Loucy (cell line): ENCODE results near the gene IL36G.

ENCODE experiments used
- H2AFZ ChIP-seq: fragments of 200-600 bp; sonication (generic); 2 replicates; pipeline ENCODE4 v1.6.0; 2016; ENCODE audit warnings: antibody characterized with exemption, mild to moderate bottlenecking, low read length, moderate library complexity
- H3F3A ChIP-seq: fragments of 200-600 bp; 2 replicates; pipeline ENCODE4 v1.6.0; 2016; ENCODE audit warnings: antibody characterized with exemption, low read depth, mild to moderate bottlenecking
- H3K27me3 ChIP-seq: fragments of 200-600 bp; sonication (generic); 2 replicates; pipeline ENCODE4 v1.6.1; 2014; ENCODE audit warnings: low read length, mild to moderate bottlenecking; ENCODE audit not compliant: insufficient read depth, poor library complexity, severe bottlenecking
- H3K36me3 ChIP-seq: fragments of 200-600 bp; sonication (generic); 2 replicates; pipeline ENCODE4 v1.6.1; 2016; ENCODE audit warnings: low read length; ENCODE audit not compliant: insufficient read depth
- H3K4me1 ChIP-seq: fragments of 200-600 bp; sonication (generic); 2 replicates; pipeline ENCODE4 v1.5.1; 2014; ENCODE audit warnings: low read length, mild to moderate bottlenecking; ENCODE audit not compliant: insufficient read depth, poor library complexity, severe bottlenecking
- H3K4me2 ChIP-seq: fragments of 200-600 bp; sonication (generic); 2 replicates; pipeline ENCODE4 v1.6.0; 2014; ENCODE audit warnings: antibody characterized with exemption, low read length, low read depth, mild to moderate bottlenecking; ENCODE audit not compliant: poor library complexity, severe bottlenecking
- H3K4me3 ChIP-seq: fragments of 200-600 bp; sonication (generic); 2 replicates; pipeline ENCODE4 v1.5.1; 2014; ENCODE audit warnings: low read length, mild to moderate bottlenecking, mixed read lengths; ENCODE audit not compliant: poor library complexity, severe bottlenecking
- H3K79me2 ChIP-seq: fragments of 200-600 bp; sonication (generic); 2 replicates; pipeline ENCODE4 v1.6.1; 2014; ENCODE audit warnings: low read length; ENCODE audit not compliant: insufficient read depth
- H3K9ac ChIP-seq: fragments of 200-600 bp; sonication (generic); 2 replicates; pipeline ENCODE4 v1.6.0; 2014; ENCODE audit warnings: mild to moderate bottlenecking, low read depth, low read length, moderate library complexity; ENCODE audit not compliant: poor library complexity, severe bottlenecking
- H3K9me2 ChIP-seq: fragments of 200-600 bp; sonication (generic); replicated peaks from 2 replicates; pipeline ENCODE4 v1.6.1; 2016; ENCODE audit warnings: low read depth, low read length, mixed read lengths
- H3K9me3 ChIP-seq: fragments of 200-600 bp; sonication (generic); 2 replicates; pipeline ENCODE4 v1.6.1; 2014; ENCODE audit warnings: mild to moderate bottlenecking, antibody characterized with exemption, low read length, low read depth; ENCODE audit not compliant: insufficient read depth
- H4K20me1 ChIP-seq: fragments of 200-600 bp; sonication (generic); 2 replicates; pipeline ENCODE4 v1.6.0; 2014; ENCODE audit warnings: antibody characterized with exemption, low read length, mild to moderate bottlenecking; ENCODE audit not compliant: insufficient read depth, poor library complexity, severe bottlenecking
- CTCF ChIP-seq: fragments of 200-600 bp; sonication (generic); conservative IDR thresholded peaks from 2 replicates; pipeline ENCODE4 v1.5.1; 2014; ENCODE audit warnings: mild to moderate bottlenecking, antibody characterized with exemption, low read length
- EZH2phosphoT487 ChIP-seq: fragments of 200-600 bp; IDR thresholded peaks from 2 replicates; pipeline ENCODE4 v1.6.1; 2018; ENCODE audit warnings: antibody characterized with exemption, mild to moderate bottlenecking, moderate library complexity, borderline replicate concordance

The IL36G gene

GRCh38 chr2:113021312-113021711, 43.5 kb downstream of the IL36G start:
- TF ChIP-seq CTCF (no peak), EZH2phosphoT487 (no peak)
- no peak overlapping the region for H3K4me2 ChIP-seq

DNA sequence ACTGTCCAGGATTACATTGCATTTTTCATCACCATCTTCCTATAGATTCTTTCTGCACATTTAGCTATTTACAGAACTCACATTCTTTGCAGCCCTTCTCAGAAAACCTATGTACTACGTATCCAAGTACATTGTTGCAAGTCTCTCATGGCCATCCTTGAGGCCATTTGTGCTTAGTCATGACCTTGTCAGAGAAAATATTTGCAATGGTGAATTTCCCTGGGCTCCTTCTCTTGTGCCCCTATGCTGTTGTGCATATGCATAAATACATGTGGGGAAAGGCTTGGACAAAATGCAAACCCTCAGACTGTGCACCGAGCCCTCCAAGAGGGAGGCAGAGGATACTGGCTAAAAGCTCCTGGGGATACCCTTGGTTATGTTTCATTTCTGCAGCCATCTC, 47.0 kb downstream of the IL36G start:
- no peaks in the 10 kb centered on the region for H3K9me2 ChIP-seq
- no peak overlapping the region for H3K4me3 ChIP-seq
- H2AFZ ChIP-seq: no peak overlapping the region
- no peak overlapping the region for H3K9ac ChIP-seq
- no peak for TF ChIP-seq EZH2phosphoT487
- no peak for TF ChIP-seq CTCF
- no peaks in the 10 kb centered on the region for H3K4me1 ChIP-seq
- no peaks in the 10 kb centered on the region for H4K20me1 ChIP-seq
- no peaks in the 10 kb centered on the region for H3K36me3 ChIP-seq
- peaks cover 43% of the 10 kb centered on the region for H3K27me3 ChIP-seq
- H3K79me2 ChIP-seq: no peaks in the 10 kb centered on the region
- no peak overlapping the region for H3K4me2 ChIP-seq
- H3F3A ChIP-seq: no peaks in the 10 kb centered on the region
- no peaks in the 10 kb centered on the region for H3K9me3 ChIP-seq

More at GRCh38 chr2:113021312-113021711, 43.5 kb downstream of the IL36G start:
- Histone ChIP-seq H3K27me3 (peaks cover 17% of the 10 kb centered on the region), H3K4me3 (no peak overlapping the region), H2AFZ (no peak overlapping the region), H3K9ac (no peak overlapping the region), H3K9me3 (no peaks in the 10 kb centered on the region), H4K20me1 (no peaks in the 10 kb centered on the region), H3K36me3 (no peaks in the 10 kb centered on the region), H3K79me2 (no peaks in the 10 kb centered on the region), H3K9me2 (no peaks in the 10 kb centered on the region), H3F3A (no peaks in the 10 kb centered on the region), H3K4me1 (no peaks in the 10 kb centered on the region)

DNA sequence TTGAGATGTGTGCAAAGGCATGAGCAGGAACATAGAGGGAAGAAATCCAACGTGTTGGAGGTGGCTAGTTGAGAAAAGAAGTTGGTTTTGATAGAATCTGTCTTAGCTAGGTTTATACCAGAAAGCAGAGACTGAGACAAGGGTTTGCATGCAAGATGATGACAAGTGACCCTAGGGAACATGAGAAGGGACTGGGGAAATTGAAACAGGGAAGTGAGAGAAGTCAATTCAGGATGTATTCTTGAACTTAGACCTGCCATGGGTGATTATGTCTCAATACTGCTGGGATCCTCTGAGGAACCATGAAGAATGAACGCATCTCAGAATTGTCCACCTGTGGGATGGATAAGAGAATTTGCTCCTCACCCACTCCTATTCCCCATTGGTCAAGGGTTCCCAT, 47.9 kb downstream of the IL36G start:
- Histone ChIP-seq H3K79me2 (no peaks in the 10 kb centered on the region), H3F3A (no peaks in the 10 kb centered on the region), H3K9ac (no peak overlapping the region), H3K4me3 (no peak overlapping the region), H3K36me3 (no peaks in the 10 kb centered on the region), H3K4me1 (no peaks in the 10 kb centered on the region), H3K9me2 (no peaks in the 10 kb centered on the region), H3K4me2 (no peak overlapping the region), H4K20me1 (no peaks in the 10 kb centered on the region), H3K9me3 (no peaks in the 10 kb centered on the region), H3K27me3 (peaks cover 43% of the 10 kb centered on the region), H2AFZ (no peak overlapping the region)
- TF ChIP-seq EZH2phosphoT487 (no peak), CTCF (no peak)
